ENCODE data around the gene MYMK. TPM values are rescaled to one million over a fixed set of nuclear protein-coding genes. Genes with fewer than 3 reads are reported as not detected.

The MYMK gene
- total RNA-seq, 1 experiment from 2014 or later: not detected

- intact Hi-C loops (cut with micrococcal nuclease; ENCODE audit: unreplicated experiment): no loop called here
- BruUV-seq (replicated peaks): no TSS peak
- CTCF ChIA-PET: no interaction called here
- Mint-ChIP-seq H3K4me1 (ENCODE audit: low read depth, unreplicated experiment) (no peaks in the 10 kb centered on the region), H3K27ac (ENCODE audit: unreplicated experiment) (no peak within 1 kb of the TSS), H3K4me3 (ENCODE audit: low read depth, unreplicated experiment) (peak within 1 kb of the TSS; percentile 61), H3K9me3 (ENCODE audit: low read depth, unreplicated experiment) (no peaks in the 10 kb centered on the region), H3K36me3 (ENCODE audit: insufficient read depth, unreplicated experiment) (peaks cover 5% of the 10 kb centered on the region), H3K27me3 (ENCODE audit: unreplicated experiment) (no peaks in the 10 kb centered on the region)
- peak; percentile 81 for DNase-seq
- TF ChIP-seq CTCF (IDR thresholded peaks at IDR 0.05; ENCODE audit: unreplicated experiment): no peak
Observed at GRCh38 chr9:133478851-133479711, 45.7 kb downstream of the MYMK start, which contains the start of gene SLC2A6. Gene SLC2A6, minus strand, starts transcription at chr9:133479099. Its CDS starts 40 bp downstream, at chr9:133479059.

- H3K9me3 Mint-ChIP-seq (ENCODE audit: low read depth, unreplicated experiment): no peaks in the 10 kb centered on the region
- peaks cover 10% of the 10 kb centered on the region for H3K36me3 Mint-ChIP-seq (ENCODE audit: insufficient read depth, unreplicated experiment)
- intact Hi-C loops (cut with micrococcal nuclease; ENCODE audit: unreplicated experiment): no loop called here
- no peaks in the 10 kb centered on the region for H3K4me1 Mint-ChIP-seq (ENCODE audit: low read depth, unreplicated experiment)
- CTCF ChIA-PET: no interaction called here
- DNase-seq: no peak
- no peak overlapping the region for H3K27ac Mint-ChIP-seq (ENCODE audit: unreplicated experiment)
- H3K4me3 Mint-ChIP-seq (ENCODE audit: low read depth, unreplicated experiment): peak overlapping the region; percentile 61
- TSS peak; percentile 49 for BruUV-seq (replicated peaks)
- H3K27me3 Mint-ChIP-seq (ENCODE audit: unreplicated experiment): no peaks in the 10 kb centered on the region
- TF ChIP-seq CTCF (IDR thresholded peaks at IDR 0.05; ENCODE audit: unreplicated experiment): no peak
Observed at GRCh38 chr9:133477992-133478850, 46.5 kb downstream of the MYMK start.

GRCh38 chr9:133477461-133477860 lies 47.3 kb downstream of the MYMK start:
- CTCF ChIA-PET: no interaction called here
- peaks cover 17% of the 10 kb centered on the region for H3K36me3 Mint-ChIP-seq (ENCODE audit: insufficient read depth, unreplicated experiment)
- intact Hi-C loops (cut with micrococcal nuclease; ENCODE audit: unreplicated experiment): no loop called here
- no peaks in the 10 kb centered on the region for H3K9me3 Mint-ChIP-seq (ENCODE audit: low read depth, unreplicated experiment)
- H3K27me3 Mint-ChIP-seq (ENCODE audit: unreplicated experiment): no peaks in the 10 kb centered on the region
- no peak overlapping the region for H3K27ac Mint-ChIP-seq (ENCODE audit: unreplicated experiment)
- no peak for DNase-seq
- no TSS peak for BruUV-seq (replicated peaks)
- H3K4me1 Mint-ChIP-seq (ENCODE audit: low read depth, unreplicated experiment): no peaks in the 10 kb centered on the region
- peak overlapping the region; percentile 61 for H3K4me3 Mint-ChIP-seq (ENCODE audit: low read depth, unreplicated experiment)
- no peak for TF ChIP-seq CTCF (IDR thresholded peaks at IDR 0.05; ENCODE audit: unreplicated experiment)

GRCh38 chr9:133476941-133477340 lies 47.8 kb downstream of the MYMK start:
- no peak for DNase-seq
- H3K9me3 Mint-ChIP-seq (ENCODE audit: low read depth, unreplicated experiment): no peaks in the 10 kb centered on the region
- CTCF ChIA-PET: no interaction called here
- H3K36me3 Mint-ChIP-seq (ENCODE audit: insufficient read depth, unreplicated experiment): peaks cover 18% of the 10 kb centered on the region
- no peak for TF ChIP-seq CTCF (IDR thresholded peaks at IDR 0.05; ENCODE audit: unreplicated experiment)
- H3K27me3 Mint-ChIP-seq (ENCODE audit: unreplicated experiment): no peaks in the 10 kb centered on the region
- no peaks in the 10 kb centered on the region for H3K4me1 Mint-ChIP-seq (ENCODE audit: low read depth, unreplicated experiment)
- BruUV-seq (replicated peaks): no TSS peak
- H3K27ac Mint-ChIP-seq (ENCODE audit: unreplicated experiment): no peak overlapping the region
- no peak overlapping the region for H3K4me3 Mint-ChIP-seq (ENCODE audit: low read depth, unreplicated experiment)
- intact Hi-C loops (cut with micrococcal nuclease; ENCODE audit: unreplicated experiment): no loop called here

Measured in Calu3 (cell line).